ENCODE data around the gene SPDYE18. TPM values are rescaled to one million over a fixed set of nuclear protein-coding genes. Genes with fewer than 3 reads are reported as not detected.
"Not testable (repeated sequence)": the region's sequence is repeated elsewhere in the genome, so short reads cannot be mapped to it uniquely, and the experiment has no call there.

Gene SPDYE18
- total and polyA plus RNA-seq, 2 of the 13 experiments (the other 11 are each of a cell fraction or from before 2014, with no cell fraction given): 0.29 TPM; not detected in 1

DNA sequence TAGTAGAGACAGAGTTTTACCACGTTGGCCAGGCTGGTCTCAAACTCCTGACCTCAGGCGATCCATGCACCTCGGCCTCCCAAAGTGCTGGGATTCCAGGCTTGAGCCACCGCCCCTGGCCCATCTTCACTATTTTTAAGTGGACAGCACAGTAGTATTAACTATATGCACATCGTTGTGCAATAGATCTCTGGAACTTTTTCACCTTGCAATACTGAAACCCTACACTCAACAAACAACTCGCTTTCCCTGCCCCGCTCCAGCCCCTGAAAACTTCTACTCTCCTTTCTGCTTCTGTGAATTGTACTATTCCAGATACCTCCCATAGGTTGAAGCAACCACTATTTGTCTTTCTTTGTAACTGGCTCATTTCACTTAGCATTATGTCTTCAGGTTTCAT lies 3.5 kb upstream of the SPDYE18 start (continued):
- 0 out of 2 replicates have a peak, but pooled peaks have one; percentile 17 for TF ChIP-seq SOX5 (CRISPR knock-in tag; IDR thresholded peaks at IDR 0.05; ENCODE audit: borderline replicate concordance)
- TF ChIP-seq CEBPB (IDR thresholded peaks at IDR 0.05; ENCODE audit: borderline replicate concordance, low read depth, low read length): peak; percentile 87
- peak; percentile 25; the same call in 1 of the 2 replicates for TF ChIP-seq FOXJ3 (CRISPR knock-in tag; IDR thresholded peaks at IDR 0.05; ENCODE audit: borderline replicate concordance)
- 0 out of 2 replicates have a peak, but pooled peaks have one; percentile 33 for TF ChIP-seq HMG20A (CRISPR knock-in tag; IDR thresholded peaks at IDR 0.05; ENCODE audit: borderline replicate concordance)
- TF ChIP-seq SIX4 (CRISPR knock-in tag; IDR thresholded peaks at IDR 0.05): peak; percentile 96
- TF ChIP-seq ZMYM3 (CRISPR knock-in tag; IDR thresholded peaks at IDR 0.05): 0 out of 2 replicates have a peak, but pooled peaks have one; percentile 25
- TF ChIP-seq SOX6 (IDR thresholded peaks at IDR 0.05): not testable (repeated sequence)
- TF ChIP-seq SOX6 (CRISPR knock-in tag; IDR thresholded peaks at IDR 0.05): peak; percentile 23; the same call in 1 of the 2 replicates
- TF ChIP-seq, protein P1, sequence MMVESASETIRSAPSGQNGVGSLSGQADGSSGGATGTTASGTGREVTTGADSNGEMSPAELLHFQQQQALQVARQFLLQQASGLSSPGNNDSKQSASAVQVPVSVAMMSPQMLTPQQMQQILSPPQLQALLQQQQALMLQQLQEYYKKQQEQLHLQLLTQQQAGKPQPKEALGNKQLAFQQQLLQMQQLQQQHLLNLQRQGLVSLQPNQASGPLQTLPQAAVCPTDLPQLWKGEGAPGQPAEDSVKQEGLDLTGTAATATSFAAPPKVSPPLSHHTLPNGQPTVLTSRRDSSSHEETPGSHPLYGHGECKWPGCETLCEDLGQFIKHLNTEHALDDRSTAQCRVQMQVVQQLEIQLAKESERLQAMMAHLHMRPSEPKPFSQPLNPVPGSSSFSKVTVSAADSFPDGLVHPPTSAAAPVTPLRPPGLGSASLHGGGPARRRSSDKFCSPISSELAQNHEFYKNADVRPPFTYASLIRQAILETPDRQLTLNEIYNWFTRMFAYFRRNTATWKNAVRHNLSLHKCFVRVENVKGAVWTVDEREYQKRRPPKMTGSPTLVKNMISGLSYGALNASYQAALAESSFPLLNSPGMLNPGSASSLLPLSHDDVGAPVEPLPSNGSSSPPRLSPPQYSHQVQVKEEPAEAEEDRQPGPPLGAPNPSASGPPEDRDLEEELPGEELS (CRISPR knock-in tag; IDR thresholded peaks at IDR 0.05): peak; percentile 36; the same call in 1 of the 2 replicates
- TF ChIP-seq KAT8 (CRISPR knock-in tag; IDR thresholded peaks at IDR 0.05): peak; percentile 48; the same call in 1 of the 2 replicates

DNA sequence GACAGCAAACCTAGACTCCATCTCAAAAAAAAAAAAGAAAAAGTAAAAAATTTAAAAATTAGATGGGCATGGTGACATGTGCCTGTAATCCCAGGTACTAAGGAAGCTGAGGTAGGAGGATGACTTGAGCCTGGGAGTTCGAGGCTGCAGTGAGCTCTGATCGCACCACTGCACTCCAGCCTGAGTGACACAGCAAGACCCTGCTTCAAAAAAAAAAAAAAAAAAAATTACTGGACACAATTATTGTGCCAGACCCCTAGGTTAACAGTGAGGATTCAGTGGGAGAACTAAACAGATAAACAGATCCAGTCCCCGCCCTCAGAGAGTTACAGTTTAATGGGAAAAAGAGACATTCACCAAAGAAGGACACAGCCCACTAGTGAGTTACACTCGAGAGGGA lies 1.4 kb upstream of the SPDYE18 start:
- in situ Hi-C loops (cut with HindIII; ENCODE audit: extremely low pct_ligation_motif_present, low pct_unique_long_range_greater_than_20kb); H3K36me3 ChIP-seq (replicated peaks in 1 of 2; ENCODE audit: control insufficient read depth in 1 of 2, insufficient read depth in 2 of 2, low read length in 2 of 2); H3K4me2 ChIP-seq (ENCODE audit: low read depth, low read length); H3K27me3 ChIP-seq (ENCODE audit: control insufficient read depth in 1 of 2, insufficient read depth in 2 of 2, low read length in 2 of 2); intact Hi-C loops (cut with micrococcal nuclease; ENCODE audit: unreplicated experiment); H3K27ac ChIP-seq (ENCODE audit: extremely low read length, insufficient read depth, low read length); POLR2A ChIA-PET; H3K4me3 ChIP-seq (replicated peaks in 1 of 3; ENCODE audit: insufficient read depth in 1 of 3, low read depth in 2 of 3, low read length in 3 of 3); FAIRE-seq; DNase-seq (ENCODE audit: low spot score); H3K9me3 ChIP-seq (ENCODE audit: low read length); CTCF ChIA-PET (ENCODE audit: low intra/inter-chr PET ratio, low total read pairs); ATAC-seq; H3K79me2 ChIP-seq (ENCODE audit: insufficient read depth, low read length); H3K9ac ChIP-seq (ENCODE audit: insufficient read depth, low read depth, low read length); H4K20me1 ChIP-seq (ENCODE audit: insufficient read depth, low read length); H2AFZ ChIP-seq (ENCODE audit: low read length): not testable (repeated sequence)
- 99% methylated on average over 4 of the region's 4 CpGs for WGBS (ENCODE audit: low lambda C conversion rate)
- BruUV-seq (replicated peaks): TSS peak; percentile 78
- peaks cover 11% of the 10 kb centered on the region for H3K4me1 ChIP-seq (ENCODE audit: insufficient read depth, low read length)

DNA sequence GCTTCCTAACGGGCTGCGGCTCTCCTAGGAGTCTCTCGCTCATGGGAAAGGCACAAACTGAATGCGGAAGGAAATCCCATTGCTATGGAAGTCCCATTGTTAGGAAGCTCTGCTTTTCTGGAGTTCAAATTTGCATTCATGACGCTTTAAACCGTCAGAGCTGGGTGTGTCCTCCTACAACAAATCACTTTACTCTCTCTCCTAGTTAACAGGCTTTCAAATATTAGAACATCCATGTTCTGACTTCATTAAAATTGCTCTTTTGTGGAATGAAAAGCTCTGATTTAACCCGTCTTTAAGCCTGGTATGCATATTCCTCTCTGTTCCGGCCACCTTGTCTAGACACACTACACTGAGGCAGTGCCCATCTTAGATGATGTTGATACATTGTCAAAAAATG lies 30.1 kb downstream of the SPDYE18 start, which contains the start of gene SPDYE17:
TSS of gene SPDYE17 (minus strand) at position 101 of the 400 bp plus-strand sequence. CDS start 1,791 bp downstream, outside the sequence.
- DNase-seq (ENCODE audit: low spot score); H3K4me2 ChIP-seq (ENCODE audit: low read depth, low read length); H3K4me1 ChIP-seq (ENCODE audit: insufficient read depth, low read length); H3K4me3 ChIP-seq (replicated peaks in 1 of 3; ENCODE audit: insufficient read depth in 1 of 3, low read depth in 2 of 3, low read length in 3 of 3); H3K9ac ChIP-seq (ENCODE audit: insufficient read depth, low read depth, low read length); H4K20me1 ChIP-seq (ENCODE audit: insufficient read depth, low read length); ATAC-seq; intact Hi-C loops (cut with micrococcal nuclease; ENCODE audit: unreplicated experiment); FAIRE-seq; H3K36me3 ChIP-seq (replicated peaks in 1 of 2; ENCODE audit: control insufficient read depth in 1 of 2, insufficient read depth in 2 of 2, low read length in 2 of 2); H3K27me3 ChIP-seq (ENCODE audit: control insufficient read depth in 1 of 2, insufficient read depth in 2 of 2, low read length in 2 of 2); H3K9me3 ChIP-seq (ENCODE audit: low read length); in situ Hi-C loops (cut with HindIII; ENCODE audit: extremely low pct_ligation_motif_present, low pct_unique_long_range_greater_than_20kb); H3K79me2 ChIP-seq (ENCODE audit: insufficient read depth, low read length); CTCF ChIA-PET (ENCODE audit: low intra/inter-chr PET ratio, low total read pairs); BruUV-seq (replicated peaks); H3K27ac ChIP-seq (ENCODE audit: extremely low read length, insufficient read depth, low read length); POLR2A ChIA-PET; H2AFZ ChIP-seq (ENCODE audit: low read length): not testable (repeated sequence)
- 94% methylated on average over 8 of the region's 8 CpGs for WGBS (ENCODE audit: low lambda C conversion rate)

DNA sequence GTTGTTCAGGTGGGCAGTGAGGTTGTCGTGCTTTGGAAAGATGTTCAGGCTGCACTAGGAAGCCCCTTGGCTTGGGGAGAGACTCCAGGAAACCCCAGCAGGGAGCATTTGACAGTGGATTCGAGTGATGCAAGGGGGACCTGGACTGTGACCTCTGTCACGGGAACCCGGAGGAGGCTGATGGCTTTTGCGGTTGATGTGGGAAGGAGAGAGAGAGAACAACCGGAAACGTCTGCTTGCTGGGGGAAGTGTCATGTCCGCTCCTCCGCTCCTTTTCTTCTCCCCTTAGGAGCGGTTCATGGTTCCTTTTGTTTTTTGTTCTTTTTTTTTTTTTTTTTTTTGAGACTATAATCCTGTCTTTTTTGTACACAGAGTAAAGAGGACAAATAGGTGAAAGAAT lies 36.0 kb downstream of the SPDYE18 start:
- H3K4me1 ChIP-seq (ENCODE audit: insufficient read depth, low read length); in situ Hi-C loops (cut with HindIII; ENCODE audit: extremely low pct_ligation_motif_present, low pct_unique_long_range_greater_than_20kb): not testable (repeated sequence)

More for the DNA sequence above, 36.0 kb downstream of the SPDYE18 start:
- H3K79me2 ChIP-seq (ENCODE audit: insufficient read depth, low read length); H3K36me3 ChIP-seq (replicated peaks in 1 of 2; ENCODE audit: control insufficient read depth in 1 of 2, insufficient read depth in 2 of 2, low read length in 2 of 2); CTCF ChIA-PET (ENCODE audit: low intra/inter-chr PET ratio, low total read pairs); H3K9me3 ChIP-seq (ENCODE audit: low read length); H3K4me2 ChIP-seq (ENCODE audit: low read depth, low read length); H4K20me1 ChIP-seq (ENCODE audit: insufficient read depth, low read length); ATAC-seq; H3K27ac ChIP-seq (ENCODE audit: extremely low read length, insufficient read depth, low read length); H3K27me3 ChIP-seq (ENCODE audit: control insufficient read depth in 1 of 2, insufficient read depth in 2 of 2, low read length in 2 of 2); FAIRE-seq; H2AFZ ChIP-seq (ENCODE audit: low read length); H3K9ac ChIP-seq (ENCODE audit: insufficient read depth, low read depth, low read length); intact Hi-C loops (cut with micrococcal nuclease; ENCODE audit: unreplicated experiment); POLR2A ChIA-PET; BruUV-seq (replicated peaks); DNase-seq (ENCODE audit: low spot score); H3K4me3 ChIP-seq (replicated peaks in 1 of 3; ENCODE audit: insufficient read depth in 1 of 3, low read depth in 2 of 3, low read length in 3 of 3): not testable (repeated sequence)
- WGBS (ENCODE audit: low lambda C conversion rate): 89% methylated on average over 9 of the region's 10 CpGs

All from HepG2 (cell line).